Glutamatergic neuron (in vitro differentiated cells): ENCODE measurements around the gene FCRL3. TPM values are rescaled to one million over a fixed set of nuclear protein-coding genes. Genes with fewer than 3 reads are reported as not detected.
"Not testable (repeated sequence)": the region's sequence is repeated elsewhere in the genome, so short reads cannot be mapped to it uniquely, and the experiment has no call there.

ENCODE experiments used
- DNase-seq: peaks from one replicate; pipeline ENCODE4 v3.0.0; 2022
- H3K27ac Mint-ChIP-seq: one replicate; pipeline ENCODE4 v1.8.0; 2020; ENCODE audit warnings: mild to moderate bottlenecking, mixed read lengths, inconsistent platforms; ENCODE audit not compliant: unreplicated experiment
- H3K27me3 Mint-ChIP-seq: one replicate; pipeline ENCODE4 v1.8.0; 2020; ENCODE audit warnings: mild to moderate bottlenecking, moderate library complexity, mixed read lengths, inconsistent platforms; ENCODE audit not compliant: unreplicated experiment
- H3K36me3 Mint-ChIP-seq: one replicate; pipeline ENCODE4 v1.8.0; 2020; ENCODE audit warnings: mild to moderate bottlenecking, mixed read lengths, inconsistent platforms; ENCODE audit not compliant: unreplicated experiment
- H3K4me1 Mint-ChIP-seq: one replicate; pipeline ENCODE4 v1.8.0; 2020; ENCODE audit warnings: mild to moderate bottlenecking, low read depth, mixed read lengths, inconsistent platforms; ENCODE audit not compliant: unreplicated experiment
- H3K4me3 Mint-ChIP-seq: one replicate; pipeline ENCODE4 v1.8.0; 2020; ENCODE audit warnings: mild to moderate bottlenecking, mixed read lengths, inconsistent platforms; ENCODE audit not compliant: unreplicated experiment
- H3K9me3 Mint-ChIP-seq: one replicate; pipeline ENCODE4 v1.8.0; 2020; ENCODE audit warnings: mild to moderate bottlenecking, moderate library complexity, mixed read lengths, inconsistent platforms; ENCODE audit not compliant: unreplicated experiment
- long read RNA-seq: library from polyadenylated mRNA; unstranded; transcript quantifications from one replicate; pipeline ENCODE4 v2.0.0, GENCODE V29; 2020; ENCODE audit not compliant: unreplicated experiment
- total RNA-seq: library from RNA; stranded (reverse); fragmentation: NEBNext Ultra II Directional; extraction: Animal tissue kit (Norgen Biotek cat#: 25700); gene quantifications from one replicate; pipeline ENCODE4 v1.2.1, GENCODE V29; 2021; ENCODE audit not compliant: unreplicated experiment
- TF ChIP-seq, protein P1 (sequence below): fragments of 200-600 bp; sonication (generic); IDR thresholded peaks from one replicate; pipeline ENCODE4 v1.5.0; 2021; ENCODE audit not compliant: partially characterized antibody, unreplicated experiment

FCRL3 gene, protein sequence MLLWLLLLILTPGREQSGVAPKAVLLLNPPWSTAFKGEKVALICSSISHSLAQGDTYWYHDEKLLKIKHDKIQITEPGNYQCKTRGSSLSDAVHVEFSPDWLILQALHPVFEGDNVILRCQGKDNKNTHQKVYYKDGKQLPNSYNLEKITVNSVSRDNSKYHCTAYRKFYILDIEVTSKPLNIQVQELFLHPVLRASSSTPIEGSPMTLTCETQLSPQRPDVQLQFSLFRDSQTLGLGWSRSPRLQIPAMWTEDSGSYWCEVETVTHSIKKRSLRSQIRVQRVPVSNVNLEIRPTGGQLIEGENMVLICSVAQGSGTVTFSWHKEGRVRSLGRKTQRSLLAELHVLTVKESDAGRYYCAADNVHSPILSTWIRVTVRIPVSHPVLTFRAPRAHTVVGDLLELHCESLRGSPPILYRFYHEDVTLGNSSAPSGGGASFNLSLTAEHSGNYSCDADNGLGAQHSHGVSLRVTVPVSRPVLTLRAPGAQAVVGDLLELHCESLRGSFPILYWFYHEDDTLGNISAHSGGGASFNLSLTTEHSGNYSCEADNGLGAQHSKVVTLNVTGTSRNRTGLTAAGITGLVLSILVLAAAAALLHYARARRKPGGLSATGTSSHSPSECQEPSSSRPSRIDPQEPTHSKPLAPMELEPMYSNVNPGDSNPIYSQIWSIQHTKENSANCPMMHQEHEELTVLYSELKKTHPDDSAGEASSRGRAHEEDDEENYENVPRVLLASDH
- not detected for total RNA-seq
- long read RNA-seq = 0 reads

DNA sequence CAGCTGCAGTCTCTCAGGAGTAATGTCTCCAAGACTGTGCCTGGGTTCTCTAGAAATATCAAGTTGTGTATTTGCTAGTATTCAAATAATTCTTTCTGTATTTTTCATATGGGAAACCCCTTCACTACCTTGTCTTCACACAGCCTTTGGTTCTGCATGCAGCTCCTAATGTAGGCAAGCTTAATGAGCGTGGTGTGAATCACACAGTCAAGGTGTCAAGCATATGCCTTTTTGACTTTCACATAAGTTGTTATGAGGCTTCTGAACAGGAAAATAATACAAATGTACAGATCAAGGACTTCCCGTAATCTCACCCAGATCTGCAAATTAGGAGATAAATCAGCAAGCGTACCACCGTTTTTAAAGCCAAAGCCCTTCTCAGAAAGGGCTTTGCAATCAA lies at the start of gene FCRL3:
FCRL3 (minus strand) TSS at position 38 of the 400 bp plus-strand sequence. CDS start 280 bp downstream, outside the sequence.
- TF ChIP-seq, protein P1, sequence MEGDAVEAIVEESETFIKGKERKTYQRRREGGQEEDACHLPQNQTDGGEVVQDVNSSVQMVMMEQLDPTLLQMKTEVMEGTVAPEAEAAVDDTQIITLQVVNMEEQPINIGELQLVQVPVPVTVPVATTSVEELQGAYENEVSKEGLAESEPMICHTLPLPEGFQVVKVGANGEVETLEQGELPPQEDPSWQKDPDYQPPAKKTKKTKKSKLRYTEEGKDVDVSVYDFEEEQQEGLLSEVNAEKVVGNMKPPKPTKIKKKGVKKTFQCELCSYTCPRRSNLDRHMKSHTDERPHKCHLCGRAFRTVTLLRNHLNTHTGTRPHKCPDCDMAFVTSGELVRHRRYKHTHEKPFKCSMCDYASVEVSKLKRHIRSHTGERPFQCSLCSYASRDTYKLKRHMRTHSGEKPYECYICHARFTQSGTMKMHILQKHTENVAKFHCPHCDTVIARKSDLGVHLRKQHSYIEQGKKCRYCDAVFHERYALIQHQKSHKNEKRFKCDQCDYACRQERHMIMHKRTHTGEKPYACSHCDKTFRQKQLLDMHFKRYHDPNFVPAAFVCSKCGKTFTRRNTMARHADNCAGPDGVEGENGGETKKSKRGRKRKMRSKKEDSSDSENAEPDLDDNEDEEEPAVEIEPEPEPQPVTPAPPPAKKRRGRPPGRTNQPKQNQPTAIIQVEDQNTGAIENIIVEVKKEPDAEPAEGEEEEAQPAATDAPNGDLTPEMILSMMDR = no peak
- no peaks in the 10 kb centered on the region for H3K4me1 Mint-ChIP-seq
- H3K27ac Mint-ChIP-seq = no peak within 1 kb of the TSS
- H3K4me3 Mint-ChIP-seq = no peak within 1 kb of the TSS
- H3K9me3 Mint-ChIP-seq = no peaks in the 10 kb centered on the region
- no peaks in the 10 kb centered on the region for H3K27me3 Mint-ChIP-seq
- H3K36me3 Mint-ChIP-seq = no peaks in the 10 kb centered on the region
- DNase-seq = no peak

DNA sequence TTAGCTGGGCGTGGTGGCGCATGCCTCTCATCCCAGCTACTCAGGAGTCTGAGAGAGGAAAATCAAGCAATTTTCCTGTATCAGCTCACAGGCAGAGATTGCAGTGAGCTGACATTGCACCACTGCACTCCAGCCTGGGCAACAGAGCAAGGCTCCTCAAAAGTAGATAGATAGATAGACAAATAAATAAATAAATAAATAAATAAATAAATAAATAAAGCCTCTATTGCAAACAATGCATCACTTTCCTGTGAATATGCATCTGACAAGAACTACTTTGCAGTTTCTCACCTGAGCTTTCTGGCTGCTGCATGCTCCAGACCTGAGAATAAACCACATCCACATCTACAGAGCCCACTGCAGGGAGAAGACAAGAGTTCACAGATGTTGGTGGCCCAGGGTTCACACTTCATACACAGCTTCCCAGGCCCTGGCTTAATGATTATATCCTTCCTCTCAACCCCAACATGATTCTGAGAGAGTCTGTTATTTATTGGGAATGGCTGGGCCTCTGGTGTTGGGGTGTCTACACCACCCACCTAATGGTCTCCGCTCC lies 47.8 kb upstream of the FCRL3 start:
- H3K9me3 Mint-ChIP-seq = peaks cover 2% of the 10 kb centered on the region
- no peak for DNase-seq

DNA sequence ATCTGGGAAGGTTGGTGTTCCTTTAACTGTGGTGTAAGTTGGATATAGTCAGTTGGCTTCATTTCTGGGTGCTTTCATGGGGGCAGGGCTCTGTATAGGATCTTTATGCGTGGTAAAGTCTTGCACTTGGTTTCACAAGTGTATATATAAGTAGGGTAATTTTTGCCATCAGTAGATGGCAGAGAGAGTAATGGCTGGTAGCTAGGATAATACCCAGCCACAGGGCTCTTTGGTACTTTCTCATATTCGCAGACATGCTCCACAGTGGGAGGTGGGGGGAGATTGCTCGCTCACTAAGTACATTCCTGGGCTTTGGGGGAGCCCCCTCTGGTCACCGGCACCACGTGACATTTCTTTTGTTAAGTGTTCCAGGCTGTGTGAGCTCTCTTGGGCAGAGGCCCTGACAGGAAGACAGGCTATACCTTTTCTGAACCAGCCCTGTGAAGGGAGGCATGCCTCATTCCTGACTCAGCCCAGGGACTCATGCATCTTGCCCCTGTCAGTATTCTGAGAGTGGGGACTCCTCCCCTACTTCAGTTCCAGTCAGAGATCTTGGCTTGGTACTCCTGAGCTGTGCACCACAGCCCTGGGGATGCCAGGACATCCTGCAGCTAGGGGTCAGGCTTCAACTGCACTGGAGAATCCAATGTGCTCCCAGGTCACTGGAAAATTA lies 38.8 kb upstream of the FCRL3 start:
- Mint-ChIP-seq H3K27me3 (peaks cover 3% of the 10 kb centered on the region), H3K4me3 (no peak overlapping the region)
- no peak for DNase-seq

More for the DNA sequence above, 47.8 kb upstream of the FCRL3 start:
- Mint-ChIP-seq H3K27ac (no peak overlapping the region), H3K36me3 (no peaks in the 10 kb centered on the region), H3K4me3 (no peak overlapping the region), H3K4me1 (no peaks in the 10 kb centered on the region), H3K27me3 (peaks cover 5% of the 10 kb centered on the region)
- TF ChIP-seq, protein P1 = no peak

DNA sequence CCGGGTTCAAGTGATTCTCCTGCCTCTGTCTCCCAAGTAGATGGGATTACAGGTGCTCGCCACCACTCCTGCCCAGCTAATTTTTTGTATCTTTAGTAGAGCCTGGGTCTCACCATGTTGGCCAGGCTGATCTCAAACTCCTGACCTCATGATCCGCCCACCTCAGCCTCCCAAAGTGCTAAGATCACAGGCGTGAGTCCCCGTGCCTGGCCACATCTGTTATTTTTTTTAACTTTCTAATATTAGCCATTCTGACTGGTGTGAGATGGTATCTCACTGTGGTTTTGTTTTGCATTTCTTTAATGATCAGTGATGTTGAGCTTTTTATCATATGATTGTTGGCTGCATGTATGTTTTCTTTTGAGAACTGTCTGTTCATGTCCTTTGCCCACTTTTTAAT lies 35.4 kb upstream of the FCRL3 start:
- not testable (repeated sequence) for H3K36me3 Mint-ChIP-seq, H3K4me3 Mint-ChIP-seq, H3K9me3 Mint-ChIP-seq, H3K27ac Mint-ChIP-seq, DNase-seq, H3K27me3 Mint-ChIP-seq, H3K4me1 Mint-ChIP-seq

More for the DNA sequence above, 38.8 kb upstream of the FCRL3 start:
- Mint-ChIP-seq H3K36me3 (no peaks in the 10 kb centered on the region), H3K9me3 (peaks cover 2% of the 10 kb centered on the region), H3K27ac (no peak overlapping the region), H3K4me1 (no peaks in the 10 kb centered on the region)
- TF ChIP-seq, protein P1 = no peak

DNA sequence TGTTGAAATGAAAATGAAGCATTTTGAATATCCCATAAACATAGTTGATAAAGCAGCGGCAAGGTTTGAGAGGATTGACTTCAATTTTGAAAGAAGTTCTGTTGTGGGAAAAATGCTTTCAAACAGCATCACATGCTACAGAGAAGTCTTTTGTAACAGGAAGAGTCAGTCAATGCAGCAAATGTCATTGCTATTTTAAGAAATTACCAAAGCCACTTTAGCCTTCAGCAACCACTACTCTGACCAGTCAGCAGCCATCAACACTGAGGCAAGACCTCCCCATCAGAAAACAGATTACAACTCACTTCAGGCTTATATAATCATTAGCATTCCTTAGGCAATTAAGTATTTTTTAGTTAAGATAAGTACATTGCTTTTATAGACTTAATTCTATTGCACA lies 33.8 kb upstream of the FCRL3 start:
- H3K4me3 Mint-ChIP-seq = no peak overlapping the region
- H3K27ac Mint-ChIP-seq = no peak overlapping the region
- no peaks in the 10 kb centered on the region for H3K9me3 Mint-ChIP-seq
- DNase-seq = no peak
- TF ChIP-seq, protein P1 = no peak
- H3K4me1 Mint-ChIP-seq = no peaks in the 10 kb centered on the region
- H3K27me3 Mint-ChIP-seq = no peaks in the 10 kb centered on the region
- no peaks in the 10 kb centered on the region for H3K36me3 Mint-ChIP-seq
